GM19455 (cell line): ENCODE data around the gene CDC14B.
"Not testable (repeated sequence)": the region's sequence is repeated elsewhere in the genome, so short reads cannot be mapped to it uniquely, and the experiment has no call there.

ENCODE experiments used
- ATAC-seq: cut with Tn5 transposase; IDR thresholded peaks from one replicate; pipeline ENCODE4 v1.9.1; 2021; ENCODE audit not compliant: unreplicated experiment

The CDC14B gene

GRCh38 chr9:96626912-96627311, 7.3 kb upstream of the CDC14B start:
- no peak for ATAC-seq

GRCh38 chr9:96621618-96622017, 2.0 kb upstream of the CDC14B start:
- ATAC-seq = no peak

- no peak for ATAC-seq
These were observed 1.2 kb upstream of the CDC14B start for GRCh38 chr9:96620832-96621269.

- no peak for ATAC-seq
These were observed 505 bp upstream of the CDC14B start for GRCh38 chr9:96620181-96620514.

GRCh38 chr9:96619124-96619465, 548 bp downstream of the CDC14B start:
- ATAC-seq = no peak

- no peak for ATAC-seq
These were observed 1.2 kb downstream of the CDC14B start for GRCh38 chr9:96618209-96619123.

GRCh38 chr9:96617439-96618185, 2.0 kb downstream of the CDC14B start:
- no peak for ATAC-seq

- no peak for ATAC-seq
These were observed 2.7 kb downstream of the CDC14B start for GRCh38 chr9:96616817-96617438.

GRCh38 chr9:96615411-96615810, 4.2 kb downstream of the CDC14B start:
- ATAC-seq = no peak

- ATAC-seq = not testable (repeated sequence)
These were observed 5.0 kb downstream of the CDC14B start for GRCh38 chr9:96614664-96615063.

GRCh38 chr9:96612966-96613589, 6.6 kb downstream of the CDC14B start:
- no peak for ATAC-seq

GRCh38 chr9:96612105-96612965, 7.3 kb downstream of the CDC14B start:
- no peak for ATAC-seq

- ATAC-seq = no peak
These were observed 8.3 kb downstream of the CDC14B start for GRCh38 chr9:96611302-96611701.

GRCh38 chr9:96609732-96610131, 9.9 kb downstream of the CDC14B start:
- ATAC-seq = no peak

GRCh38 chr9:96607971-96608370, 11.7 kb downstream of the CDC14B start:
- no peak for ATAC-seq

- no peak for ATAC-seq
These were observed 14.3 kb downstream of the CDC14B start for GRCh38 chr9:96605328-96605727.

- ATAC-seq = no peak
These were observed 15.7 kb downstream of the CDC14B start for GRCh38 chr9:96604004-96604319.

GRCh38 chr9:96603305-96604003, 16.2 kb downstream of the CDC14B start:
- no peak for ATAC-seq

GRCh38 chr9:96599298-96599697, 20.3 kb downstream of the CDC14B start:
- no peak for ATAC-seq

- no peak for ATAC-seq
These were observed 23.0 kb downstream of the CDC14B start for GRCh38 chr9:96596601-96597111.
